DMS79 treated with DMSO at 0.1 percent for 48 hours (cell line): ENCODE measurements around the gene CAPN12.

Source experiments
- DNase-seq: peaks from one replicate; lab custom pipeline; 2025; lab: John Stamatoyannopoulos, UW

The CAPN12 gene

DNA sequence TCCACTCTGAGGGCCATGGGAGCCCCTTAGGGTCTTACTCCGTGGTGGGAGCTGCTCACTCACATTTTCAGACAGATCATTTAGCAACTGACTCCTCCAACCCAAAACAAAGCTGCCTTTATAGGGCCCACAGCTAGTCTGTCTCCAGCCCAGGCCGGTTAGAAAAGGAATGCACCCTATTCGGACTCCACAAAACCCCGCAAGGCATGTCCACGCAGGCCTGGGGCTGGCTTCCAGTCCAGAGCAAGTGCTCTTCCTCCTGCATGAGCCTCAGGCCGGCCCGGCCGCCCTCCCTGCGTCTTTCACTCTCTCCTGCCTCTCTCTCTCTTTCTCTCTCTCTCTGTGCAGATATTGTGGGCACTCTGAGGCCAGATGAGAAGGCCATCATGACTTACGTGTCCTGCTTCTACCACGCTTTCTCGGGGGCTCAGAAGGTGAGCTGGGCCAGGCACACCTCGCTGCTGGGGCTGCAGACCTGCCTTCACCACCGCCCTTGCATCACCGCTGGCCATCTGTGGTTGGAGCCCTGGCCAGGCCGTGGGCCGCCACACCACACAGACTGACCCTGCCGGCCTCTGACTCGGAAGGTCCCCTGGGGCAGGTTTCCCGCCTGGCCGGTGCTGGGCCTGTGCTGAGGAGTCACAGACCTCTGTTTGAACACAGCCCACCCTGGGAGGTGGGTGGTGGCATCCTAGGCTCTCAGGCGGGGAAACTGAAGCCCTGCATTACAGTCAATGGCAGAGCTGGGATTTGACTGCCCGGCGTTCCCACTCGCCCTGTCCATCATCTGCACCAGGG, 33.1 kb downstream of the CAPN12 start:
- DNase-seq = no peak

DNA sequence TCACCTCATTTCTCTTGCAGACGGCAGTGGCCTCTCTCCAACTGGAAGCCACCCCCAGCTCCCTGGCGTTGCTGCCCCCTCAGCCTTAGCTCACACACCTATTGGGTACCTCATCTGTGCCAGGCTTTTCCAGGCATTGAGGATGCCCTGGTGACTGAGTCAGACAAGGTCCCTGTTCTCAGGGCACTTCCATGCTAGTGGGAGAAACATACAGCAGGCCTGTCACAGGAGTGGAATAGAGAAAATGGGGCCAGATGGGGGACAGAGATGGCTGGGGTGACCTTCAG, 33.9 kb downstream of the CAPN12 start:
- no peak for DNase-seq

DNA sequence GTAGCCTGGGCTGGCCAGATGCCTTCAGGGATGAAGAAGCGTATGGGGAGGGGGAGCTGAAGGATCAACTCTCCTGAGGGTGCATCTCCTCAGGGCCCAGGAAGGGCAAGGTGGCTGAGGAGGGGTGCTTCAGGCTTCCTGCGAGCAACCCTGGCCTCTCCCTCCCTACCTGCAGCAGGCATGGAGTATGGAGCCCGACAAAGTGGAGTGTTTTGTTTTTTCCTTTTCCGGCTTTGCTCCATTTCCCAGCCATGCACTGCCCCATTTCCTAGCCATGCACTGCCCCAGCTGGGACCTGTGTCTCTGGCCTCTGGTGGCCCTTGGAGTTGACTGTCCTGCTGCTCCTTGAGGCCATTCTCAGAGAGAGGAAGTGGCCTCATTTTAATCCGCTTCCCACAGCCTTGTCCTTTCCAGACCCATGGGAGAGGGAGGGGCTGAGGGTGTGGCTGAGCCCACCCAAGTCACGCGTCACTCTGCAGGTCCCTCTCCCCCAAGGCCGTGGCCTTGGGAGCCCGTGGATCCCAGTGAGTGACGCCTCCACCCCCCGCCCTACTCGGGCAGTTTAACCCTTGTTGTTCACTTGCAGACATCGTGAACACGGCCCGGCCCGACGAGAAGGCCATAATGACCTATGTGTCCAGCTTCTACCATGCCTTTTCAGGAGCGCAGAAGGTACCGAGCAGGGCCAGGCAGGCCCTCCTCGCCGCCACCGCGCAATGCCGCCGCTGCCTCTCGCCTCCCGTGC, 34.4 kb downstream of the CAPN12 start:
- no peak for DNase-seq

DNA sequence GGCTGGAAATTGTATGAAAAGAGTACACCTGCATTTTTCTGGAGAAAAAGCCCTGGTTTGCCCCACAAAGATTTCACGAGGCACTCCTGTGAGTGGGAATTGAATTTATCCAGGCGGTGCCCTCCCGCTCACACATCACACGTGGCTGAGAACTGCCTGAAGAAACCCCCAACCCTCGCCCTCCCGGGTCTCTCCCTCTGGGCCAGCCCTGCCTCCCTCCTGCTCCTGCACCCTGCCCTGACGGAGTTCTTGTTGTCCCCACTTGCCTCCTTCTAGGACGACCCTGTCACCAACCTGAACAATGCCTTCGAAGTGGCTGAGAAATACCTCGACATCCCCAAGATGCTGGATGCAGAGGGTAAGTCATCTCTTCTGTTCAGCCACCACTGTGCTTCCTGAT, 35.2 kb downstream of the CAPN12 start:
- no peak for DNase-seq

DNA sequence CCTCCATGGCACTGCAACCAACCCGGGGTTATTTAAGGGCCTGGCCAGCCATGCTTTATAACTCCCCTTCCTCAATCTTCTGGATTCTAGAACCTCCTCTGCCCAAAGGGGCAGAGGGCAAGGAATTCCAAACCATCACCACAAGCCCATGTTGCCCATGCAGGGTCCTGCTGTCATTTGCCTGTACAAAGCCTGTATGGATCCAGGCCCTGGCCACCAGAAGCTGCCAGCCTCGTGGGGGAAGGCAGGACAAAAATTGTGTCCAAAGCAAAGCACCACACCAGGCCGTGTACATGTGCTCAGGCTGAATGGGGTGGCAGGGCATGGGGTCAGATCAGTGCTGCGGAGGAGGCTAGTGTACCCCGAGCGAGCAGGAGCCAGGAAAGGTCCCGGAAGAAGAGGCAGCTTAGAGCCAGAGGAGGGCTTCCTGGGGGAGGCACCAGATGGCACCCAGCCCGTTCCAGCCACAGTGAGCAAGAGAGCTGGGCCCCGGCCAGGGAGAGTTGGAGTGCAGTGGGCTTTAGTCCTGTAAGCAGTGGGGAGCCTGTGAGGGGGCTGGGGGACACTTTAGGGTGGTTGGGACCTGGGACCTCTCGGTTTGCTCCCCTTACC, 35.8 kb downstream of the CAPN12 start:
- no peak for DNase-seq

DNA sequence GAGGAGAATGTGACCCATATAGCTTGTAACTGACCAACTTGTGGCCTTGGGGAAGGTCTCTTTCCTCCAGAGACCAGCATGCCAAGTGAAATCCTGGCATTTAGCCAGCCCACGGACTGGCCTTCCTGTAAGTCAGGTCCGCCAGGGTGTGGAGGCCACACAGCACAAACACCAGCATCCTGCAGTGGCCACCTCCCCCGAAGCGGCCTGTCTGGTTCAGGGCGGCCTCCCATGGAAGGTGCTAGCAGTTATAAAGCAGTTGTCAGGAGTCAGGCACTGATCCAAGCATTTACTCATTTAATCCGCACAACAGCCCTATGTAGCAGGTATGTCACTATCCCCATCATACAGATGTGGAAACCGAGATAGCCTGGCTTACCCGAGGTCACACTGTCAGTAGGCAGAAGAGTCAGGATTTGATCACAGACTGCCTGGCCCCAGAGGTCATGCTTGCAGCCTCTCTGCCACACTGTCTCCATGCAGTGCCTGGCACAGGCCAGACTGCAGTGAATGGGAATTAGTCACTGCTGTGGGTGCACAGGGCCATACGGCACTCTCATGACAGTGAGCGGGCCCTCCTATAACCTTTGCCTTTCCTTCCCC, 36.7 kb downstream of the CAPN12 start:
- DNase-seq = no peak

DNA sequence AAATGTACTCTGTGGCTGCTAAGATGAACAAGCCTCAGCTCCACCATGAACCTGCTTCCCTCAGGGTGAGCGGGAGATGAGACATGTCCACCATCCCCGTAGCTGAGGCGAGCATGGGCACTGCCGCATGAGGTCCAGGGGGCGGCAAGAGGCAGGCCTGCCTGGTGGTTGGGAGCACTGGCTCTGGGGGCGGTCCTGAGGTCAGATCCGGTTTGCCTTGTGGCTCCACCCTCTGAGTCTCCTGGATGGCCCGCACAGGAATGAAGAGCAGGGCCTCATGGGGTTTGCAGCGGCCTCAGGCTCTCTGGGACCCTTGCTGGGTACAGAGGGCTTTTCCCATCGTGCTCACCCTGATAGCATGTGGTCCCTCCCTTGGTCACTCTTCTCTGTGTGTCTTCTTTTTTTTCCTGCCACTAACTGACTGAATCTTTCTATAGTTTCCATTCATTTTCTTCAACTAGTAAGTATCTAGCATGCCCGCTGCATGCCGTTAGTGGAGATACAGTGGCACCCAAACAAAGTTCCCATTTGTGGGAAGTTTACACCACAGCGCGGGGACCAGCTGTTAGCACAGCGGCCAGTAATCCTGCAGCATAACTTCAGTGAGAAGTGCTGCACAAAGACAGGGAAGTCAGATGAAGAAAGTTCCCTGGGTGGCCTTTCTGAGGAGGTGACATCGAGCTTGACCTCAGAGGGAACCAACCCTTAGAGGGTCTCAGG, 37.3 kb downstream of the CAPN12 start:
- no peak for DNase-seq

DNA sequence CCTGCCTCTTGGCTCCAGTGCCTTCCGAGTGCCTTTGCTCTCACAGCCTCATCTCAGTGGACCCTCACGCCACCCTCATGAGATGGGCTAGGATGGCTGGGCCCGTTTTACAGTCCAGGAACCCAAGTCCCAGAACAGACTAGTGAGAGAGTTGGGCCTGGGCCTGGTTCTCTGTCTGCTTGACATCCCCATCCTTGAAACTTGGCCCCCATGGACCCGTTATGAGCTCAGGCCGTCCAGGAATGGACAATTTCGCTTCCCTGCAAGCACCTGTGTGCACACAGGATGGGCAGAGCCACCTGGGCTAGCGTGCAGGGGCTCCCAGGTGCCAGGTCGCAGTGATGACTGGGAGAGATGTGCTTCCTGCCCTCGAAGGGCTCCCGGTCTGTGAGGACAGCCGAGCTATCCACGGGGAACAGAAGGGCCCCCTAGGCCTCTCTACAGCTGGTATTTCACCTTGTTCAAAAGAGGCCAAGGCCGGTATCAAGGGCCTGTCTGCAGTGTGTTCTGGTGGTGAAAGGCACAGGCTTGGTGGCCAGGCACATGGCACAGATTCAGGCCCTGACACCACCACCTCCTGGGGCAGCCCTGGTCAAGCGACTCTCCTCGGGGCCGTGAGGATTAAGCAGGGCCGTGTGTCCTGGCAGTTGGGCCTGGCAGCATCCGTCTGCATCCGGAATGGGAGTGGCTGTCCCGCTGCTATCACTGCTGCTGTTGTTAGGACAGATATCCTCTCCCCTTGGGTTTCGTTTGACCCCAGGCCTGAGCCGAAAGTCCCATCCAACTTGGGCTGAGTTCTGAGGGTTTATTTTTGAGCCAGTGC, 38.9 kb downstream of the CAPN12 start:
- DNase-seq = no peak

DNA sequence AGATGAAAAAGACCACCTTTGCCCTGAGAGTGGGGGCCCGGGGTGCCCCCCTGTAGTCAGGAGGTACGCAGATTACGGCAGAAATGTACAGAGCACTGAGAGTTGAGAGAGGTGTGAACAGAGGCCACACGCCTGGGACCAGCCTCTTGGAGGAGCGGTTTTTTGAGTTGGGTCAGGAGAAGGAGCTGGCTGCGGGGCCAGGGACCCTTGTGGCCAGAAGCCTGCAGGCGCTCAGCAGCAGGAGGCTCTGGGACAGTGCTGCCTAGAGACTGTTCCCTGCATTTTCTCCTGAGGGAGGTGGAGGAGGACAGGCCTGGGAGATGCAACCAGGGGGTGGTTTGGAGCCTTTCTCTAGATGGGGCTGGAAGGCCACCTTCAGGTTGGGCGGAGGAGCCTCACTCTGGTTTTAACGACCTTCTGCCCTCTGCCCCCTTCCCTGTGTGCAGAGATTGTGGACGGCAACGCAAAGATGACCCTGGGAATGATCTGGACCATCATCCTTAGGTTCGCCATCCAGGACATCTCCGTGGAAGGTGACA, 39.7 kb downstream of the CAPN12 start:
- no peak for DNase-seq

DNA sequence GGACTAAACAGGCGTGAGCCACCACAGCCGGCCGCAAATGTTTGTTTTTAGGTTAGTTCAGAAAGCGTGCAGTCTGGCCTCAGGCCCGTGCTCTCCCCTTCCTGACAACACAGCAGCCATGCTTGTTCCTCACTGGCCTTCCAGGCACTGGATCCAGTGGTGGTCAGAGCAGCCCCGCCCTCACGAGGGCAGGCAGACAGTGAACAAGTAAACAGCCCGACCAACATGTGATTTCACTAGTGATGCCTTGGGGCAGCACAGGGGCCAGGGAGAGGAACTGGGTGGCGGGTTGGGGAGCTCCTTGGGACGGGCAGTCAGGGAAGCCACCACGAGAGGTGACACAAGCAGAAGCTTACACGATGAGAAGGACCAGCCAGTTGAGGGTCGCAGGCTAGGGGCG, 40.8 kb downstream of the CAPN12 start:
- no peak for DNase-seq

DNA sequence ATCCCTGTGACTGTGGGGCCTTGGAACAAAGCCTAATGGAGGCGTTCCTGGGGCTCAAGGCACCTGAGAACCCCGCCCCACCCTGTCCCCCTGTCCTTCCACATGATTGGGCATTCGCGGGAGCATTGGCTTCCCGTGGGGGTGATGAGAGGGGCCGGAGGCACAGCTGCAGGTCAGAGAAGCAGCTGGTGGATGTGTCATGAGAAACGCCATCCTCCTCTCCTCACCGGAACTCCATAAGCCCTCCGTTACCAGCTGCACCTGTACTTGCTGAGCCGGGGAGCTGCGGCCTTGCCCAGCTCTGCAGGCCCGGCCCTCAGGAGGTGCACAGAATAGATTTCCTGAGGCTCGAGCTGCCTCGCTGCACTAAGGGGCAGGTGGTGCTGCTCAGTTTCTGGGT, 42.0 kb downstream of the CAPN12 start:
- DNase-seq = no peak

DNA sequence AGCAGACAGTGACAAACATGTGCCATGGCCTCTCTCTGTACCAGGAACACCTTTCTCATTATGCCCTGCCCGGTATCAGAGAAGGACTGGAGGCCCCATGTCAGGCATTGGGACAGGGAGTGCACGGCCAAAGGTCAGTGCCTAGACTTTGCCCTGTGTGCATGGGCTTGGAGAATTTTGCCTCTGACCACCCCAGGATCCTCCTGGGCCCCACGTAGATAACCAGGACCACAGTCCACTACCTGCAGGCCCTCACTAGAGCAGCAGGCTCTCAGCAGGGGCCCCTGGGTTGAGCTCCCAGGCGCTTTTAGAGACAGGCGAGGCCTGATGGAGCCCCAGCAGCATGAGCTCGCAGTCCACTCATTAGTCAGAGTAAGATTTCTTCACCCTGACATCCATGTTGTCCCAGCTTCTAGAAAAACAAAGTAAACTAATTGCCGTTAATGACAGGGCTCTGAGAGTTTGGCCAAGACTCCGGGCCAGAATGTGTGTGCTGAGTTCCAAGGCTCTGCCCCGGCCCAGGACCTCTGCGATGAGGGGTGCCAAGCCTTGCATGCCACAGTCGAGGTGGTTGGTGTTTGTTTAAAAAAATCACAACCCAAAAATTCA, 42.7 kb downstream of the CAPN12 start:
- DNase-seq = no peak

DNA sequence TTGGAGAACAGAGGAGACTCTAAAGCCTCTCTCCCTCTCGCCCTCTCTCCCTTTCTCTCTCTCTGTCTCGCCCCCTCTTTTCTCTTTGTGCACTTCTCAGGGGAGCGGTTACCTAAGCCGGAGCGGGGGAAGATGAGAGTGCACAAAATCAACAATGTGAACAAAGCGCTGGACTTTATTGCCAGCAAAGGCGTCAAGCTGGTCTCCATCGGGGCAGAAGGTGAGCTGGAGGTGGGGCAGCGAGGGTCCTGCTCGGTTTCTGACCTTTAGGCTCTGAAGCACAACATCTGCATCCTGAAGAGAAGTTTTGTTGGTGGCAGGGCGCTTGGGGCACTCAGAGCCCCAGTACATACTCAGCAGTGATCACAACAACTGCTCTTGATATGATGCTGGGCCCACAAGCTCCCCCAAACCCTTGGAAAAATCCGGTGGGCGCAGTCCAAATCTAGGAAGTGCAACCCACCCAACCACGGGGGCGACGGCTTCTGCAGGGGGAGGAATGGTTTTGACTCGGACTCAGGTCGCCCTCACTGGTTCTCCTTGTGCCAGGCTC, 43.3 kb downstream of the CAPN12 start:
- no peak for DNase-seq

DNA sequence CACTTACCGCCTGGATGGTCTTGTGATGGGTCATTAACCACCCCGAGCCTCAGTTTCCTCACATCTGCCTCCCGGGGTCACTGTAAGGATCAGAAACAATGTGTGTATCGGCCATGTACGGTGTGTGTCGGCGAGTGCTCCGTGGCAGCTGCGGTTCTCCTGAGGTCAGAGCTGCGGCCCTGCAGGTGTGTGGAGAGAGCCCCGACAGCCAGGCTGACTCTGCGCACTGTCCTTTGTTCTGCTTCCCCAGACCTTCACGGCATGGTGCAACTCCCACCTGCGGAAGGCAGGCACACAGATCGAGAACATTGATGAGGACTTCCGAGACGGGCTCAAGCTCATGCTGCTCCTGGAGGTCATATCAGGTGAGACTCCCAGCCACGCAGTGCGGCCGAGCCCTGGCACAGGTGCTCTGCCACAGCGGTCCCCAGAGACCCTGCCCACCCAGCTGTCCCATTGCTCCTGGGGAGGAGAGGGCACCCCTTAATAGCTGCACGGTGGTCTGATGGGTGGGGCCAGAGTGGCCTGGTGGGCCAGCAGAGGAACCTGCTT, 43.8 kb downstream of the CAPN12 start:
- DNase-seq = no peak

DNA sequence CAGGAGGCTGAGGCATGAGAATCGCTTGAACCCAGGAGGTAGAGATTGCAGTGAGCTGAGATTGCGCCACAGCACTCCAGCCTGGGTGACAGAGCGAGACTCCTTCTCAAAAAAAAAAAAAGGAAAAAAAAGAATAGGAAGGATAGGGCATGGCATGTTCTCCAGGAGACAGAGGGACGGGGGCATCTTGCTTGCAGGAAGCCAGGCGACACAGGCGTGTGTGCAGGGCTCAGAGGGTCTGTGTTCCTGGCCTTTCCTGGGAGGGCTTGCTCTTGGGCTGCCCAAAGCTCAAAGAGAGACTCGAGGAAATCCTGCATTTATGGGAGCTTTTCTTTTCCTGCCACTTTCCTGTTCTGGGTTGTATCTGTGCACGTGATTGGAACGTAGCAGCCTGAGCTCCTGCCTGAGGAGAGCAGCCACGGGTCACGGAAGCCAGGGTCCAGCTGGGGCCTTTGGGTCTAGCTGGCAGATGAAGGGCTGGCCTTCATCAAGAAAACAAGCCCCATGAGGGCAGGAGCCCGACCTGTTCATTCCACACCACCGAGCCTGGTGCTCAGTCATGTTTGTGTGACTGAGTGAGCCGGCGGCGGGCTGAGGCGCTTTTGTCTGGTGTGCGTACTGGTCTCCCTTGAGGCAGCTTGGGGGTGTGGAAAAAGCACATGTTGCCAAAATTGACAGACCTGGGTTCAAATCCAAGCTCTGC, 44.5 kb downstream of the CAPN12 start:
- no peak for DNase-seq

DNA sequence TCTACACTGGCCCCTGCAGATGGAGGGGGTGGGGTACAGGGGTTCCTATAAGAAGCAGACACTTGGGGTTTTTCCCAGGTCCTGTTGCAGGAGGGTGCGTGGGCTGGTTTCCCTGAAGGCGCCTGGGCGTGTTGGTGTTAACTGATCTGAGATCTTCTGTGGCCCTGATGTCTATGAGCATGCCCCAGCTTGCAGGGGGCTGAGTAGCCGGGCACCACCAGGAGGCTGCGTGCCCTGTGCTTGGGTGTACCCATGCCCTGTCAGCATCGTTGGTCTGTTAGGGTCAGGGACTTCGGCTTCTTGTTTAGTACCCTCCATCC, 45.3 kb downstream of the CAPN12 start:
- no peak for DNase-seq

DNA sequence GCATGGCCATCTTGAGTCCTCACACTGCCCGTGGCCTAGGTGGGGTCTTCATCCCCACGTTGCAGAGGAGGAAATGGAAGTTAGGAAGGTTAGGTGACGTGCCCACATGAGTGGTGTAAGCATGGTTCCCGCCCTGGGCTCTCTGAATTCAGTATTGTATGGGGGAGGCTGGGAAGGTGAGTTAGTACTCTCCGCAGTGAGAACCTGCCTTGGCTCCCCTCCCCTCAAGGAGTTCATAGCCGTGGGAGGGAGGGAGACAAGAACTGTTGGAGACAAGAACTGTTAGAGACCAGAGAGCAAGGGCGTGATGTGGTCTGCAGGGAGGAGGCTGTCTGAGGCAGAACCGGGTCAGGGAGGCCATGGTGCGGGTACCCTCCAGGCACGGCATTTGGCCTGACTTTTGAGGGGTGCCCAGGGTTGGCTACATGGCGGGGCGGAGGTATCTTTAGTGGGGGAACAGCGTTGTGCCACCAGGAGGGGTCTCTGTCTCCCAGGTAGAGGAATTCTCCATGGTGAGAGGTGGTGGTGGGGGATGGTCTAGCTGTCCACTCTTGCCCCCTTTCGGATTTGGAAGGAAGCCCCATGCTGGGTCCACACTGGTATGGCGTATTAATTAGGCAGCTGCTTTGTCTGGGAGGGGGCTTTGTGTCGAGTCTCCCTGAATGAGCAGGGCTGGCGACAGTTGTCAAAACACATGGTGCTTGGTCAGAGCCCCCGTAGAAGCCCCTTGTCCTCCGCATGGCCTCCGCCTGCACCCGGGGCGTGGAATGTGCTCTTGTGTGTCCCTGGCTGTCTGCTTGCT, 45.8 kb downstream of the CAPN12 start:
- no peak for DNase-seq

DNA sequence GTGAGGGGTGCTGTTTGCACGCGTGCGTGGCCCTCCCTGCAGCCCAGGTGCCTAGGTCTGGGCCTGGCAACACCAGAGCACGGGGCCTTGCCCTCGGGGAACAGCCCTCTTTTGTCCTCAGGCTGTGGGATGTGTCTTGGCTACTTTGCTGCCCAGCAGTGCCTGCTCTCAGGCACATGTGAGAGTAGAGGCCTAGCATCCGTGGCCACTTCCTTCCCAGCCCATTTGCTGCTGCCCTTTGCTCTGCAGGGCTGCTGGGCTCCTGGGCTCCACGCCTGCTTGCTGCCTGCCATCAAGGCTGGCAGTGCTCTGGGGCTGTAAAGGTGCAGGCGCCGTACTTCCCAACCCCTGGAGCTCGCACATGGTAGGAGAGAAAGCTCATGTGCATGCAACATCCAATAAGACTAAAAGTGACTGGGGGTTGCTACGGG, 46.6 kb downstream of the CAPN12 start:
- no peak for DNase-seq

DNA sequence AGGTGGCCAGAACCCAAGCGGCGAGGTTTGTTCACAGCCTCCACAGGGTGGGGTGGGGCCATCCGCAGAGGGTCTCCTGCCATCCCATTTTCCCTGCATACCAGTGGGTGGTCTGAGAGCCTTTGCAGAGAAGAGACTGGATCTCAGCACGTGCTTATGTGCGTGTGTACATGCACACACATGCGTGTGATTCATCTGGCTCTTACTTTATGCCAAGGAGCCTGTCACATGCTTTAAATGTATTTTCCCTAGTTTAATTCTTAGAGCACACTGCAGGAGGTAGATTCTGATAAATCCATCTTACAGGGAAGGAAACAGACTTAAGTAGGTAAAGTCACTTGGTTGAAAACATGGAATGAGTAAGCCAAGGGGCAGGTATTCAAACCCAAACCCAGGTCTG, 47.1 kb downstream of the CAPN12 start:
- DNase-seq = no peak
